GM12878 (cell line): ENCODE results near the gene FANCC. TPM values are rescaled to one million over a fixed set of nuclear protein-coding genes. Genes with fewer than 3 reads are reported as not detected.

Experiments used
- ATAC-seq: fragments of 200-7000 bp; cut with Tn5 transposase; 3 replicates; pipeline ENCODE4 v1.9.1; 2020; ENCODE audit warnings: mild to moderate bottlenecking, moderate library complexity
- BruUV-seq: library from RNA; stranded (reverse); fragments of 400-500 nt; replicated peaks from 2 replicates; lab custom pipeline; 2021; lab: Mats Ljungman, UMichigan
- CTCF ChIA-PET: fragments of 300-600 bp; sonication (Branson Sonifier 250); formaldehyde crosslinking; extraction: SDS; loops from one replicate; lab custom pipeline; 2021; ENCODE audit warnings: inconsistent platforms; lab: Yijun Ruan, JAX
- POLR2A ChIA-PET: fragments of 350-600 bp; formaldehyde crosslinking; extraction: SDS; loops from one replicate; lab custom pipeline; 2021; ENCODE audit warnings: inconsistent platforms; lab: Charles Lee
- RAD21 ChIA-PET: fragments of 300-600 bp; sonication (Branson Sonifier 250); formaldehyde crosslinking; loops from one replicate; lab custom pipeline; 2023; ENCODE audit warnings: antibody characterized with exemption; ENCODE audit not compliant: unreplicated experiment; lab: Charles Lee
- SMC1A ChIA-PET: fragments of 300-600 bp; sonication (Branson Sonifier 250); formaldehyde crosslinking; loops from one replicate; lab custom pipeline; 2023; ENCODE audit not compliant: unreplicated experiment, uncharacterized antibody; lab: Charles Lee
- DNase-seq: peaks from one replicate; pipeline ENCODE4 v3.0.0-alpha.2; 2011; ENCODE audit warnings: low read depth, low spot score
- FAIRE-seq: peaks from 3 replicates; lab custom pipeline; 2011; peaks lifted over from hg19 to GRCh38; lab: Jason Lieb, UNC
- H2AFZ ChIP-seq: 2 replicates; pipeline ENCODE4 v1.6.0; 2011; ENCODE audit warnings: low read depth, low read length, control low read depth; ENCODE audit not compliant: control insufficient read depth
- H3K27ac ChIP-seq: 2 replicates; pipeline ENCODE4 v1.5.1; 2011; ENCODE audit warnings: control low read depth; ENCODE audit not compliant: control insufficient read depth, insufficient read depth
- H3K27me3 ChIP-seq, 2 experiments: replicated peaks in 1 of 2; 2 replicates each; pipeline versions ENCODE4 v1.6.0 to v1.6.1; 2011; ENCODE audit warnings: low read length in 1 of 2; ENCODE audit not compliant: control insufficient read depth in 2 of 2, insufficient read depth in 2 of 2
- H3K36me3 ChIP-seq, 2 experiments: 2 replicates each; pipeline ENCODE4 v1.5.1; 2011; ENCODE audit warnings: low read length in 1 of 2; ENCODE audit not compliant: control insufficient read depth in 2 of 2, insufficient read depth in 2 of 2
- H3K4me1 ChIP-seq: 2 replicates; pipeline ENCODE4 v1.6.1; 2011; ENCODE audit warnings: mild to moderate bottlenecking, low read length, moderate library complexity, mixed read lengths; ENCODE audit not compliant: control insufficient read depth, insufficient read depth
- H3K4me2 ChIP-seq: 2 replicates; pipeline ENCODE4 v1.6.0; 2011; ENCODE audit warnings: control low read depth; ENCODE audit not compliant: control insufficient read depth, insufficient read depth
- H3K4me3 ChIP-seq: fragments of 200-600 bp; sonication (generic); 2 replicates; pipeline ENCODE4 v1.5.1; 2016
- H3K79me2 ChIP-seq: 2 replicates; pipeline ENCODE4 v1.6.0; 2011; ENCODE audit warnings: low read length; ENCODE audit not compliant: control insufficient read depth, insufficient read depth
- H3K9ac ChIP-seq: 2 replicates; pipeline ENCODE4 v1.8.0; 2011; ENCODE audit warnings: low read length, control low read depth, mixed read lengths; ENCODE audit not compliant: control insufficient read depth, insufficient read depth
- H3K9me3 ChIP-seq: replicated peaks from 3 replicates; pipeline ENCODE4 v1.5.1; 2011; ENCODE audit warnings: mild to moderate bottlenecking, low read length; ENCODE audit not compliant: control insufficient read depth, insufficient read depth
- H4K20me1 ChIP-seq: 2 replicates; pipeline ENCODE4 v1.6.0; 2011; ENCODE audit not compliant: control insufficient read depth, insufficient read depth
- ATF3 ChIP-seq: IDR thresholded peaks from 2 replicates; pipeline ENCODE4 v1.6.1; 2011; ENCODE audit warnings: low read depth, mild to moderate bottlenecking, low read length, moderate library complexity, borderline replicate concordance; ENCODE audit errors: extremely low read depth
- BRCA1 ChIP-seq: IDR thresholded peaks from 2 replicates; pipeline ENCODE4 v1.6.1; 2011; ENCODE audit warnings: low read depth, low read length, improper control_type of control experiment
- CHD2 ChIP-seq: IDR thresholded peaks from 2 replicates; pipeline ENCODE4 v1.6.1; 2011; ENCODE audit warnings: low read depth, low read length, improper control_type of control experiment, borderline replicate concordance
- HSF1 ChIP-seq: fragments of 150-350 bp; IDR thresholded peaks from 2 replicates; pipeline ENCODE4 v1.6.1; 2014; ENCODE audit warnings: mild to moderate bottlenecking, low read depth, low read length
- IRF4 ChIP-seq: IDR thresholded peaks from 2 replicates; pipeline ENCODE4 v1.6.1; 2011; ENCODE audit warnings: low read depth, low read length
- MTA2 ChIP-seq: fragments of 450-650 bp; IDR thresholded peaks from 2 replicates; pipeline ENCODE4 v1.6.1; 2016; ENCODE audit warnings: low read depth, mild to moderate bottlenecking, moderate library complexity
- NR2C2 ChIP-seq: IDR thresholded peaks from 2 replicates; pipeline ENCODE4 v1.6.1; 2011; ENCODE audit warnings: borderline replicate concordance, low read depth; ENCODE audit not compliant: control insufficient read depth, insufficient read length
- PAX8 ChIP-seq: fragments of 450-650 bp; IDR thresholded peaks from 2 replicates; pipeline ENCODE4 v1.6.1; 2017; ENCODE audit warnings: mild to moderate bottlenecking, moderate library complexity
- RAD21 ChIP-seq: IDR thresholded peaks from 2 replicates; pipeline ENCODE4 v1.6.1; 2011; ENCODE audit warnings: mild to moderate bottlenecking, low read depth, low read length, moderate library complexity; ENCODE audit not compliant: insufficient read depth
- RUNX3 ChIP-seq: IDR thresholded peaks from 2 replicates; pipeline ENCODE4 v1.6.1; 2012; ENCODE audit warnings: low read length, inconsistent platforms
- SMARCA5 ChIP-seq: fragments of 450-650 bp; IDR thresholded peaks from 2 replicates; pipeline ENCODE4 v1.6.1; 2017; ENCODE audit warnings: mild to moderate bottlenecking
- WGBS: methylation state at CpG from one replicate; pipeline ENCODE4 v1.1.6; 2016; ENCODE audit warnings: low lambda C conversion rate; ENCODE audit not compliant: insufficient replicate concordance, insufficient coverage; ENCODE audit errors: missing lambda C conversion rate; 5-methylcytosine and 5-hydroxymethylcytosine counted together
- in situ Hi-C: fragments of 300-500 bp; cut with MboI; formaldehyde crosslinking; loops from 9 replicates; pipeline ENCODE4 v1.14.3; 2018; ENCODE audit warnings: mixed read lengths
- intact Hi-C: fragments of 100-400 bp; cut with micrococcal nuclease; formaldehyde crosslinking; loops from one replicate; pipeline ENCODE4 v1.14.2; 2022; ENCODE audit not compliant: unreplicated experiment
- polyA plus RNA-seq, 11 experiments: library from polyadenylated mRNA; depleted of rRNA in 4 of 11; unstranded in 6 of 11; stranded (reverse) in 5 of 11; fragments of >200 nt; fragmentation: Nextera tagmentation in 4 of 11; fragmentation: Illumina TruSeq in 1 of 11; extraction: Ambion mirVana in 4 of 11; extraction: Trizol in 1 of 11; gene quantifications; 1 replicate in 1 of 11; 2 replicates in 10 of 11; pipeline versions ENCODE4 v1.2.1 to v1.2.3, GENCODE V29; 2011 to 2016; ENCODE audit warnings: inconsistent platforms in 2 of 11, missing spikeins in 2 of 11, low read depth in 1 of 11
- total RNA-seq, 4 experiments: library from RNA; depleted of rRNA in 3 of 4; stranded (reverse); fragments of >200 nt in 3 of 4; fragmentation: Illumina TruSeq in 1 of 4; extraction: Trizol in 1 of 4; gene quantifications; 2 replicates each; pipeline versions ENCODE4 v1.2.1 to v1.2.3, GENCODE V29; 2013 to 2021

Gene FANCC
- total and polyA plus RNA-seq, 10 of the 15 experiments (the other 5 are each of a cell fraction or from before 2014, with no cell fraction given), result 1.2 to 16.8 (median 10.5) TPM

- H3K4me2 ChIP-seq, result peak overlapping the region; percentile 27
- TF ChIP-seq SMARCA5, result no peak
- TF ChIP-seq RUNX3, result 0 out of 2 replicates have a peak, but pooled peaks have one; percentile 21
- ChIA-PET POLR2A (interaction anchor here (0.6 kb wide), 1 partner anchor 56 kb away, joined by 4 read pairs; no protein-coding TSS in a partner anchor), RAD21 (no interaction called here), CTCF (interaction anchor here (0.6 to 2.0 kb wide), 6 partner anchors 9 to 405 kb away, joined by 3 to 9 read pairs (median 4); no protein-coding TSS in a partner anchor), SMC1A (interaction anchor here (1.7 kb wide), 1 partner anchor 14 kb away, joined by 4 read pairs; no protein-coding TSS in a partner anchor)
- no peaks in the 10 kb centered on the region for H3K36me3 ChIP-seq
- no peaks in the 10 kb centered on the region for H4K20me1 ChIP-seq
- H3K27ac ChIP-seq, result no peak overlapping the region
- H3K4me1 ChIP-seq, result peaks cover 5% of the 10 kb centered on the region; the same call in 1 of the 2 replicates
- ATAC-seq (no peak), DNase-seq (no peak), FAIRE-seq (no peak)
- no TSS peak for BruUV-seq
- intact Hi-C loops (no loop called here), in situ Hi-C loops (no loop called here)
- H3K4me3 ChIP-seq, result no peak overlapping the region
- H3K27me3 ChIP-seq, result no peaks in the 10 kb centered on the region
- peak overlapping the region; percentile 6; the same call in 1 of the 2 replicates for H2AFZ ChIP-seq
- H3K9ac ChIP-seq, result no peak overlapping the region
- H3K79me2 ChIP-seq, result no peaks in the 10 kb centered on the region
- WGBS, result 92% methylated on average over 7 of the region's 7 CpGs
- H3K9me3 ChIP-seq, result no peaks in the 10 kb centered on the region
Measured at GRCh38 chr9:95189251-95190098, 128.0 kb downstream of the FANCC start.

GRCh38 chr9:95188459-95188858 lies 129.1 kb downstream of the FANCC start:
- H3K9me3 ChIP-seq, result no peaks in the 10 kb centered on the region
- peaks cover 5% of the 10 kb centered on the region; the same call in 1 of the 2 replicates for H3K4me1 ChIP-seq
- TF ChIP-seq PAX8 (no peak), IRF4 (no peak), MTA2 (no peak), RAD21 (no peak), CHD2 (no peak), ATF3 (no peak), HSF1 (no peak), NR2C2 (no peak), BRCA1 (no peak)
- ATAC-seq, result no peak
- no peak for DNase-seq
- CTCF ChIA-PET, result interaction anchor here (0.6 to 1.0 kb wide), 2 partner anchors 9 to 404 kb away, joined by 3 to 4 read pairs; no protein-coding TSS in a partner anchor
- in situ Hi-C loops (no loop called here), intact Hi-C loops (no loop called here)
- no peaks in the 10 kb centered on the region for H3K79me2 ChIP-seq
- H3K27ac ChIP-seq, result no peak overlapping the region
- no peak overlapping the region for H3K4me2 ChIP-seq
- no TSS peak for BruUV-seq
- WGBS, result 71% methylated on average over 4 of the region's 4 CpGs
- no peaks in the 10 kb centered on the region for H3K36me3 ChIP-seq
- no peaks in the 10 kb centered on the region for H3K27me3 ChIP-seq
- H2AFZ ChIP-seq, result no peak overlapping the region
- RAD21 ChIA-PET, result no interaction called here
- SMC1A ChIA-PET, result no interaction called here
- FAIRE-seq, result no peak
- no peaks in the 10 kb centered on the region for H4K20me1 ChIP-seq
- no peak overlapping the region for H3K9ac ChIP-seq
- POLR2A ChIA-PET, result no interaction called here
- H3K4me3 ChIP-seq, result no peak overlapping the region
